ENCODE measurements around the gene PERM1. TPM values are rescaled to one million over a fixed set of nuclear protein-coding genes. Genes with fewer than 3 reads are reported as not detected.
"Not testable (repeated sequence)": the region's sequence is repeated elsewhere in the genome, so short reads cannot be mapped to it uniquely, and the experiment has no call there.

PERM1 gene
- total RNA-seq, 1 donor from 2014 or later: not detected

DNA sequence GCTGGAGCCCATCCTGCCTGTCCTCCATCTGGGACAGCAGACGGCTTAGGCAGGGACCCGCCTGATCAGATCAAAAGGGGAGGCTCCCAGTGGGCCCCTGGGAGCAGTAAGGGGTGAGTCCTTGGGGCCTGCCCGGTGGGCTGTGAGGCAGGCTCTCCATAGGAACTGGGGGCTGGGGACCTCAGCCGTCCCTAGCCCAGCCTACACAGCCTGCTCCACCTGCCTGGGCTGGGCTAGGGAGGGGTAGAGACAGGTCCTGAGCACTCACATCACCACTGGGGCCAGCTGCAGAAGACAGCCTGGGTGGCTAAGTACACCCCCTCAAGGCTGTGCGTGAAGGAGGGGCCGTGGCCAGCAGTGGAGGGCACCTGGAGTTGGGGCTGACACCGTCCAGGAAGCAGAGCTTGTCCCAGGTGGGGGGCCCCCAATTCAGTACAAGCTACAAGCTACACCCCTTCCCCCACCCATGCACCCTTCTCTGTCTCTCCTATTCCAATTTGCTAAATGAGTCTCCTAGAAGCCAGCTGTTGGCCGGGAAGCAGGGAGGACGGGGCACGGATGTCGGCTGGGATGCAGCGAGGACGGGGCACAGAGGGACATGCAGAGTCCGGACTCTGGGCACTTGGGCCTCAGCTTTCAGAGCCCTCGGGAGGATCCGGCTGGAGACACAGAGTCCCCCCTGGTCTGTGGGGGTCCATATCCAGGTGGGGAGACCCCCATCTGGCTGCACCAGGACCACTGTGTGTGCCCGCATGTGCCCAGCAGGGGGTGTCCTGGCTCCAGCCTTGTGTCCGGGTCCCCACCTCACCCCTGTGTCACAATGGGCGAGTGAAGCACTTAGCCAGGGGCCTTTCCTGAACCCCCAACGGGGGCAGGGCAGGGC is 33.1 kb upstream of the PERM1 start:
- Mint-ChIP-seq H3K36me3 (ENCODE audit: insufficient read depth) (peaks cover 5% of the 10 kb centered on the region), H3K4me3 (ENCODE audit: low read depth) (no peak overlapping the region), H3K27ac (no peak overlapping the region), H3K27me3 (no peaks in the 10 kb centered on the region), H3K4me1 (ENCODE audit: low read depth) (peaks cover 13% of the 10 kb centered on the region), H3K9me3 (ENCODE audit: low read depth) (peaks cover 4% of the 10 kb centered on the region)
- TF ChIP-seq, protein P1, sequence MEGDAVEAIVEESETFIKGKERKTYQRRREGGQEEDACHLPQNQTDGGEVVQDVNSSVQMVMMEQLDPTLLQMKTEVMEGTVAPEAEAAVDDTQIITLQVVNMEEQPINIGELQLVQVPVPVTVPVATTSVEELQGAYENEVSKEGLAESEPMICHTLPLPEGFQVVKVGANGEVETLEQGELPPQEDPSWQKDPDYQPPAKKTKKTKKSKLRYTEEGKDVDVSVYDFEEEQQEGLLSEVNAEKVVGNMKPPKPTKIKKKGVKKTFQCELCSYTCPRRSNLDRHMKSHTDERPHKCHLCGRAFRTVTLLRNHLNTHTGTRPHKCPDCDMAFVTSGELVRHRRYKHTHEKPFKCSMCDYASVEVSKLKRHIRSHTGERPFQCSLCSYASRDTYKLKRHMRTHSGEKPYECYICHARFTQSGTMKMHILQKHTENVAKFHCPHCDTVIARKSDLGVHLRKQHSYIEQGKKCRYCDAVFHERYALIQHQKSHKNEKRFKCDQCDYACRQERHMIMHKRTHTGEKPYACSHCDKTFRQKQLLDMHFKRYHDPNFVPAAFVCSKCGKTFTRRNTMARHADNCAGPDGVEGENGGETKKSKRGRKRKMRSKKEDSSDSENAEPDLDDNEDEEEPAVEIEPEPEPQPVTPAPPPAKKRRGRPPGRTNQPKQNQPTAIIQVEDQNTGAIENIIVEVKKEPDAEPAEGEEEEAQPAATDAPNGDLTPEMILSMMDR (IDR thresholded peaks at IDR 0.05; ENCODE audit: unreplicated experiment): peak; percentile 43
- DNase-seq (ENCODE audit: low spot score, unreplicated experiment): no peak

DNA sequence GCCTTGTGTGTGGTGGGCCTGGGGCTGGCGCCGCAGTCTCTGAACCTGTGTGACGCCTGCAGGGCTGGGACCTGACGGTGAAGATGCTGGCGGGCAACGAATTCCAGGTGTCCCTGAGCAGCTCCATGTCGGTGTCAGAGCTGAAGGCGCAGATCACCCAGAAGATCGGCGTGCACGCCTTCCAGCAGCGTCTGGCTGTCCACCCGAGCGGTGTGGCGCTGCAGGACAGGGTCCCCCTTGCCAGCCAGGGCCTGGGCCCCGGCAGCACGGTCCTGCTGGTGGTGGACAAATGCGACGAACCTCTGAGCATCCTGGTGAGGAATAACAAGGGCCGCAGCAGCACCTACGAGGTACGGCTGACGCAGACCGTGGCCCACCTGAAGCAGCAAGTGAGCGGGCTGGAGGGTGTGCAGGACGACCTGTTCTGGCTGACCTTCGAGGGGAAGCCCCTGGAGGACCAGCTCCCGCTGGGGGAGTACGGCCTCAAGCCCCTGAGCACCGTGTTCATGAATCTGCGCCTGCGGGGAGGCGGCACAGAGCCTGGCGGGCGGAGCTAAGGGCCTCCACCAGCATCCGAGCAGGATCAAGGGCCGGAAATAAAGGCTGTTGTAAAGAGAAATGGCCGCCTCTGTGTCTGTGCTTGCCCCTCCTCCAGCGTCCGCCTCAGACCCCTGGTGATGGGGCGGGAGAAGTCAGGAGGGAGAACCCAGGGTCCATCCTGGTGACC is 32.2 kb upstream of the PERM1 start:
- H3K27ac Mint-ChIP-seq: peak overlapping the region; percentile 92
- H3K4me3 Mint-ChIP-seq (ENCODE audit: low read depth): peak overlapping the region; percentile 77
- peaks cover under 1% of the 10 kb centered on the region for H3K27me3 Mint-ChIP-seq
- H3K4me1 Mint-ChIP-seq (ENCODE audit: low read depth): peaks cover 13% of the 10 kb centered on the region
- H3K9me3 Mint-ChIP-seq (ENCODE audit: low read depth): peaks cover 4% of the 10 kb centered on the region
- peak; percentile 10 for DNase-seq (ENCODE audit: low spot score, unreplicated experiment)
- TF ChIP-seq, protein P1 (IDR thresholded peaks at IDR 0.05; ENCODE audit: unreplicated experiment): no peak
- H3K36me3 Mint-ChIP-seq (ENCODE audit: insufficient read depth): peaks cover 6% of the 10 kb centered on the region

DNA sequence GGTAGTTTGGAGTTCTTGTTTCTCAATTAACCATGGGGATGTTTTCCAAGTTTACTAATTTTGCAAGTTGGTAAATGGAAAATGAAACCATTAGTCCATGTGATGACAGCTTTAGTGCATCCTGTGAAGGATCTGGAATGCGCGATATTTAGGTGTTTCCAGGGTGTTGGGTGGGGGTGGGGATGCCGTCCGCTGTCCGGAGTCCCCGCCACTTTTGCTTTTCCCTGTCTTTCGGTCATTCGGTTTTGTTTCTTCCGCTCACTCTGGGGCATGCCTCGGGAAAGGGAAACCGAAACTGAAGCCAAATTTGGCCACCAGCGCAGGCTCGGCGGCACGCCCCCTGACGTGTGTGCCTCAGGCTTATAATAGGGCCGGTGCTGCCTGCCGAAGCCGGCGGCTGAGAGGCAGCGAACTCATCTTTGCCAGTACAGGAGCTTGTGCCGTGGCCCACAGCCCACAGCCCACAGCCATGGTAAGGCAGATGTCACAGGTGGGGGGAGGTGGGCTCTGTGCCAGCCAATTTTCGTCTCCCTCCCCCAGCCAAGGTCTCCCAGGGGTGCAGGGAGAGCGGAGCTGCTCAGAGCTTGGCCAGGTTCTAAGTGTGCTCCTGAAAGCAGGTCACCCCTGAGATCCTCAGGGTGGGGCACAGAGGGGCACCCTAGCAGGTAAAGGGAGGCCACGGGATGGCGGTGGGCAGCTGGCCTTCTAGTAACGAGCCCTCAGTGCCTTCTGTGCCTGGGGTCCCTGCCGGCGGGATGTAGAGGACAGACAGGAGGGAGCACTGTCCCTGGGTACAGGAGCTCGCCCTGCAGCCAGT is 31.4 kb upstream of the PERM1 start, which contains the start of gene ISG15:
TSS of gene ISG15 (plus strand) at position 393 of the 817 bp plus-strand sequence. CDS start at position 470, 77 bp downstream.
- Mint-ChIP-seq H3K9me3 (ENCODE audit: low read depth) (peaks cover 4% of the 10 kb centered on the region), H3K36me3 (ENCODE audit: insufficient read depth) (peaks cover 8% of the 10 kb centered on the region), H3K4me3 (ENCODE audit: low read depth) (peak within 1 kb of the TSS; percentile 77), H3K27ac (peak within 1 kb of the TSS; percentile 92), H3K4me1 (ENCODE audit: low read depth) (peaks cover 13% of the 10 kb centered on the region), H3K27me3 (peaks cover 3% of the 10 kb centered on the region)
- TF ChIP-seq, protein P1 (IDR thresholded peaks at IDR 0.05; ENCODE audit: unreplicated experiment): no peak
- DNase-seq (ENCODE audit: low spot score, unreplicated experiment): peak; percentile 42

DNA sequence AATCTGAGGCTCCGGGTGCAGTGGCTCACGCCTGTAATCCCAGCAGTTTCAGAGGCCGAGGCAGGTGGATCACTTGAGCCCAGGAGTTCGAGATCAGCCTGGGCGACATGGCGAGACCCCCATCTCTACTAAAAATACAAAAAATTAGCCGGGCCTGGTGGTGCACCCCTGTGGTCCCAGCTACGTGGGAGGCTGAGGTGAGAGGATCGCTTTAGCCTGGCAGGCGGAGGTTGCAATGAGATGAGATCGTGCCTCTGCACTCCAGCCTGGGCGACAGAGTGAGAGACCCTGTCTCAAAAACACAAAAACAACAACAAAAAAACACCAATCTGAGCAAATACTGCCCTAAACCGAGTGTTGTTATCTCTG is 30.8 kb upstream of the PERM1 start:
- not testable (repeated sequence) for H3K9me3 Mint-ChIP-seq (ENCODE audit: low read depth); DNase-seq (ENCODE audit: low spot score, unreplicated experiment); H3K27me3 Mint-ChIP-seq; H3K36me3 Mint-ChIP-seq (ENCODE audit: insufficient read depth)
- Mint-ChIP-seq H3K4me1 (ENCODE audit: low read depth) (peaks cover 13% of the 10 kb centered on the region), H3K27ac (peak overlapping the region; percentile 92), H3K4me3 (ENCODE audit: low read depth) (peak overlapping the region; percentile 77)

DNA sequence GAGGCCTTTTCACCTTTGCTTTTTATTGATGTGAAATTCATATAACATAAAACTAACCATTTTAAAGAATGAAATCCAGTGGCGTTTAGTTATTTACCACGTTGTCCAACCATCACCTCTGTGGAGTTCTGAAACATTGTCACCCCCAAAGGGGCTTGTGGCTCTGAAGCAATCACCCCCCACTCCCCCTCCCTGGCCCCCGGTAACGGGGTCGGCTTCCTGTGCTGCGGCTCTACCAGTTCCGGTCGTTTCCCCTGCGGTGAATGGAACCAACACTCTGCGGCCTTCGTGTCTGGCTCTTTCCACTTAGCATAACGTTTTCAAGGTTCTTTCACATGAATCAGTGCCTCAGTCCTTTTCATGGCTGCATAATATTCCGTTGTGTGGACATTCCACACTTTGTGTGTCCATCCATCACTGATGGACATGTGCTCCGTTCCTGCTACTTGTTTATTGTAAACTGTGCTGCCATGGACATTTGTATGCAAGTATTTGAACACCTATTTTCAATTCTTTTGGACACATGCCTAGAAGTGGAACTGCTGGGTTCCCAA is 29.6 kb upstream of the PERM1 start:
- Mint-ChIP-seq H3K36me3 (ENCODE audit: insufficient read depth) (peaks cover 5% of the 10 kb centered on the region), H3K4me3 (ENCODE audit: low read depth) (no peak overlapping the region), H3K4me1 (ENCODE audit: low read depth) (peaks cover 11% of the 10 kb centered on the region), H3K27me3 (peaks cover 3% of the 10 kb centered on the region), H3K27ac (no peak overlapping the region), H3K9me3 (ENCODE audit: low read depth) (no peaks in the 10 kb centered on the region)
- TF ChIP-seq, protein P1 (IDR thresholded peaks at IDR 0.05; ENCODE audit: unreplicated experiment): no peak
- no peak for DNase-seq (ENCODE audit: low spot score, unreplicated experiment)

DNA sequence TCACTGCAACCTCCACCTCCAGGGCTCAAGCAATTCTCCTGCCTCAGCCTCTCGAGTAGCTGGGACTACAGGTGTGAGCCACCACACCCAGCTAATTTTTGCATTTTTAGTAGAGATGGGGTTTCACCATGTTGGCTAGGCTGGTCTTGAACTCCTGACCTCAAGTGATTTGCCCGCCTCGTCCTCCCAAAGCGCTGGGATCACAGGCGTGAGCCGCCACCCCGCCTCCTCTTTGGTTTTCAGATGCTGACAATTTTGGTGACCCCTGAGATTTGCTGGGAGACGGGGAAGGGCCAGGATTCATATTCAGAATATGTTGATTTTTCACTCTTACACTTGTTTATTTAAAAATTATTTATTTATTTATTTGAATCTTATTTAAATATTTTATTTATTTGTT is 28.2 kb upstream of the PERM1 start:
- H3K9me3 Mint-ChIP-seq (ENCODE audit: low read depth); H3K36me3 Mint-ChIP-seq (ENCODE audit: insufficient read depth); H3K27me3 Mint-ChIP-seq; DNase-seq (ENCODE audit: low spot score, unreplicated experiment); H3K27ac Mint-ChIP-seq; H3K4me3 Mint-ChIP-seq (ENCODE audit: low read depth): not testable (repeated sequence)
- H3K4me1 Mint-ChIP-seq (ENCODE audit: low read depth): peaks cover 21% of the 10 kb centered on the region
